GM12892 (cell line): Measurements from ENCODE around the gene RAPGEF5.

Experiments used
- POLR2A ChIP-seq: IDR thresholded peaks from 2 replicates; pipeline ENCODE4 v1.6.1; 2011; ENCODE audit warnings: low read depth, low read length, control low read depth
- POLR2AphosphoS5 ChIP-seq: IDR thresholded peaks from 2 replicates; pipeline ENCODE4 v1.6.1; 2011; ENCODE audit warnings: low read depth, low read length, control low read depth

GRCh38 chr7:22389892-22390291, 32.9 kb upstream of the RAPGEF5 start:
- TF ChIP-seq POLR2A (no peak), POLR2AphosphoS5 (no peak)
